ENCODE measurements around the gene ANKHD1. TPM values are rescaled to one million over a fixed set of nuclear protein-coding genes. Genes with fewer than 3 reads are reported as not detected.
"Not testable (repeated sequence)": the region's sequence is repeated elsewhere in the genome, so short reads cannot be mapped to it uniquely, and the experiment has no call there.

Gene ANKHD1
- total RNA-seq, 1 experiment from 2014 or later = 47.9 TPM

DNA sequence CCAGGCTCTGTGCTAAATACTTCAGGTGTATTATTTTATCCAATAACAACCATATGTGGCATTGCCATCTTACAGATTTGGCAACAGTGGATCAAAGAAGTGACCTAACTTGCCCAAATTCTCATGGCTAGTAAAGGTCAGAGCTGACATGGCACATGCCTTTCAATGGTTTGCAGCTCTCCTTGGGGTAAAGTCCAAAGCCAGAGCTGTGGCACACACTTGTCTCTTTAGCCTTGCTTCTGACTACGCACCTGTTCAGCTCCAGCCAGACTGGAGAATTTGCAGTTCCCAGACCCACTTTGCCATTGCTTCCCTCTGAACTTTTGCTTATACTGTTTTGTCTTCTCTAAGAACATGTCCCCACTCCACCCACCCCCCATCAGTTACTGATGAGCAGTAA, 168.9 kb downstream of the ANKHD1 start:
- in situ Hi-C loops (cut with HindIII; ENCODE audit: low sequenced_read_pairs) = no loop called here
- DNase-seq (ENCODE audit: low spot score) = no peak

DNA sequence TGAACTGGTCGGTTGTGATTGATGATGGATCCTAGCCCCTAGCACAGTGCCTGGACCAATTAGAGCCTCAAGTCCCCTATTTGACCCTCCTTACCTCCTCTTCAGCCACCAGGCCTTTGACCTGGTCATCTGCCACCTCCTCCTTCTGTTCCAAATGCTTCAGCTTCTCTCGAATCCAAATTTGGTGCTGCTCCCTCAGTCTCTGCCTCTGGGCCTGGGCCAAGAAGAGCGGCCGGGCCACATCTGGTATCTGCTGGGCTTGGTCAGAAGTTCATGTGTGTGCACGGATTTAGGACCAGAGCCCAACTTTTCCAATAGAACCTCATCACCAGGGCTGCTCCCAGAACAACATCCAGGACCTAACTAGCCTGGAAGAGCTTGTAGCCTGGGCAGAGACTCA, 169.5 kb downstream of the ANKHD1 start:
- DNase-seq (ENCODE audit: low spot score) = no peak
- in situ Hi-C loops (cut with HindIII; ENCODE audit: low sequenced_read_pairs) = no loop called here

DNA sequence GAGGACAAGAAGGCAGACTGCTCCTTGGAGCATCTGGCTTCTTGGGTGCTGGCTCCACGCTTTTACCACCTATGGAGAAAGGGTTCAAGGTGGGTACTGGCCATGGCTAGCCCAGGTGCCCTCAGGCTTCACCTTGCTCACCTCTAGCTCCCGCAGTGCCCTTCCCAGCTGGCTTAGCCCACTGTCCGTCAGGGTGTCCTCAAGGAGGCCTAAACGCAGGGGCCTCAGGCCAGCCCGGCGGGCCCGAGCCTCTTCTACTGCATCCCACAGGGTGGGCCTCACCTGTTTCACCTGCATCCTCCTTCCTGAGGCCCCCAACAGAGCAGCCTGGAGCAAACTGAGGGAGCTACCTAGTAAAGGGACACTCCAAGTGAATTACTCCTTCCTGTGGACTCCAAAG, 172.1 kb downstream of the ANKHD1 start:
- in situ Hi-C loops (cut with HindIII; ENCODE audit: low sequenced_read_pairs) = no loop called here
- no peak for DNase-seq (ENCODE audit: low spot score)

DNA sequence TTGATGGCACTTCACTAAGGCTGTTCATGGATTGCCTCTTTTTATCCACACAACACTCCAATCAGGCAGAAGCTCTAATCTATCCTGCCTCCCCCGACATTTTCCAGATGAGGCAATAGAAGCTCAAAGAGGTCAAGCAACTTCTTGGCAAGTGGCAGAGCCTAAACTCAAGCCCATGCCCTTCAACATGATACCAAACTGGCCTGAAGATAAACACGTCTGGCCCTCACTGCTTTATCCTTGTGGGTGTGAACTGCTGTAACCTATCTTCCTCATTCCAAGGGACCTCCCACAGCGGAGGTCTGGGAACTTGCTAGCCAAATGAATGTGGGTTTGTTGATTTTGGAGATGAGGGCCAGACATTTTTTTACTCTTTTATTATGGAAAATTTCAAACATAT, 172.5 kb downstream of the ANKHD1 start:
- in situ Hi-C loops (cut with HindIII; ENCODE audit: low sequenced_read_pairs) = no loop called here
- DNase-seq (ENCODE audit: low spot score) = no peak

DNA sequence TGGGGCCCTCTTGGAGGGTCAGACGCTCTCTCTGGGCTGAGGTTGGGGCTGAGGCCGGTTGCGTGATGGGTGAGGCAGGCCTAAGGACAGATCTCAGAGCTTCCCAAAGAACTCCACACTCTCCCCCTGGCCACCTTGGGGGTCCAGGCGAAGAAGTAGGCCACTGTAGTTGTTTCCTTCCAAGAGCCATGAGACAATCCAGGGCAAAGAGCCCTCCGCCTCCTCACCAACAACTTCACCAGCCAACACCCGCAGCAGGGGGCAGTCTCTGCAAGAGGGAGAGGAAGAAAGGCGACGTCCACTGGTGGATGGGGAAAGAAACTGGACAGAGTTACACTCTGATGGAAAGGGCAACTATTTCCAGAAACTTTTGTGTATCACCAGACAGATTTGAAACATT, 173.7 kb downstream of the ANKHD1 start:
- no peak for DNase-seq (ENCODE audit: low spot score)
- in situ Hi-C loops (cut with HindIII; ENCODE audit: low sequenced_read_pairs) = no loop called here

DNA sequence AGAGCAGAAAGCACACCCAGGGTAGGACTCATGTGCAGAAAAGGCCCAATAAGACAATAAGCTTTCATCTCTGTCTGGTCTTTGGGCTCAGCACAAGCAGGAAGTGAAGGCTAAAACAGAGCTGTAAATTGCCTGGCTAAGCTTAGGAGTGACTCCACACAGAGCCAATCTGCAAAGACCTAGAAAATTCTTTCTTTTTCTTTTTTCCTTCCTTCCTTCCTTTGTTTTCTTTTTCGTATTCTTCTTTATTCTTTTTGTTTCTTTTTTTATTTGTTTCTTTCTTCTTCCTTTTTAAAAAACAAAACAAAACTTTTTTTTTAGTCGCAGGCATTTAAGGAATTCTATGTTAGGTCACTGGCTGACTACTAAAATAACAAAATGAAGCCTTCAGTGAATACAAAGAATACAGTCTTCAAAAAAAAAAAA, 175.2 kb downstream of the ANKHD1 start:
- in situ Hi-C loops (cut with HindIII; ENCODE audit: low sequenced_read_pairs) = no loop called here
- DNase-seq (ENCODE audit: low spot score) = no peak

DNA sequence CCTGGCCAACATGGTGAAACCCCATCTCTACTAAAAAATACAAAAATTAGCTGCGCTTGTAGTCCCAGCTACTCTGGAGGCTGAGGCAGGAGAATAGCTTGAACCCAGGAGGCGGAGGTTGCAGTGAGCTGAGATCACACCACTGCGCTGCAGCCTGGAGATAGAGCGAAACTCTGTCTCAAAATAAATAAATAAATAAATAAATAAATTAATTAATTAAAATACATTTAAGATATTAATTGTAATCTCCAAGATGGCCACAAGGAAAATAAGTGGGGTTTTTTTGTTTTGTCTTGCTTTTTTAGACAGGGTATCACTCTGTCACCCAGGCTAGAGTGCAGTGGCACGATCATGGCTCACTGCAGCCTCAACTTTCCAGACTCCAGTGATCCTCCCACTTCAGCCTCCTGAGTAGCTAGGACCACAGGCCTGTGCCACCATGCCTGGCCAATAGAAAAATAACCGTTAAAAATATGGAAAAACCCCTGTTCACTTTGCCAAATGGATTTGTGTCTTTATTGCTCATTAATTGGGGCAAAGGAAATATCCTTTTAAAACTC, 177.6 kb downstream of the ANKHD1 start:
- in situ Hi-C loops (cut with HindIII; ENCODE audit: low sequenced_read_pairs) = not testable (repeated sequence)

DNA sequence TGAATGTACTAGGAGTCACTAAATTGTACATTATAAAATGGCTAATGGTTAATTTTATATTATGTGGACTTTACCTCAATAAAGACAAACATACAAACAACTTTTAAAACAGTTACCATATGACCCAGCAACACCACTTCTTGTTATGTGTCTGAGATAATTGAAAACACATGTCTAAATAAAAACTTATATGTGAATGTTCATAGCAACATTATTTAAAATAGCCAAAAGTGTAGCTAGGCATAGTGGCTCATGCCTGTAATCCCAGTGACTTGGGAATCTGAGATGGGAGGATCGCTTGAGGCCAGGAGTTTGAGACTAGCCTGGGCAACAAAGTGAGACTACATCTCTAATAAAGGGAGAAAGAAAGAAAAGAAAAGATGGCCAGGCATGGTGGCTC, 185.9 kb downstream of the ANKHD1 start:
- in situ Hi-C loops (cut with HindIII; ENCODE audit: low sequenced_read_pairs) = no loop called here

More for the DNA sequence above, 177.6 kb downstream of the ANKHD1 start:
- not testable (repeated sequence) for DNase-seq (ENCODE audit: low spot score)

DNA sequence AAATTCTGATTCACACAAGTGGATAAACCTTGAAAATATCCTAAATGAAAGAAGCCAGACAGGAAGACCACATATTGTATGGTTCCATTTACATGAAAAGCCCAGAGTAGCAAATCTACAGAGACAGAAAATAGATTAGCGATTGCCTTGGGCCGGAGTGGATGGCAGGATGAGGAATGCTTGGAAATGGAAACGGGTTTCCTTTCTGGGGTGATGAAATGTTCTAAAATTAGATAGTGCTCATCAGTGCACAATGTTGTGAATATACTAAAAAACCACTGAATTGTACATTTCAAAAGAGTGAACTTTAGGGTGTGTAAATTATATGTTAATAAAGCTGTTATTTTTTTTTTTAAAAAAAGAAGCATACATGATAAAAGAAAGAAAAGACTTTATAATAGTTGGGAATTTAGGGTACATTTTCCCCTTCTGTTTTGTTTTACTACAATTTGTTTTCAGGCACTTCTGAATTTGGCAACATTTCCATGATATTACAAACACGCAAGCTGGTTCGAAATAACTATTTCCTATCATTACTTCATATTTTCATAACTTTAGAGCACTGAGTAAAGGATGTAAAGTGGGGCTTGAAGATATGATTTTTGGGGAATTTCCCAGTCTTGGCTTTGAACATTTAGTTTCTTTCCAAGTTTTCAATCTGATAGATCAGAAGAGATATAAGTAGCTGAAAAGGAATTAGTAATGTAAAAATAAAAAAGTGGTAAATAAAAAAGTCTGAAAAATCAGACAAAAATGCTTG, 186.9 kb downstream of the ANKHD1 start:
- DNase-seq (ENCODE audit: low spot score) = no peak
- in situ Hi-C loops (cut with HindIII; ENCODE audit: low sequenced_read_pairs) = no loop called here

More for the DNA sequence above, 185.9 kb downstream of the ANKHD1 start:
- no peak for DNase-seq (ENCODE audit: low spot score)

Other genes with a start within 250 kb of the ANKHD1 start
- gene CYSTM1, start 226.6 kb upstream of the ANKHD1 start, total RNA-seq (2014; rRNA removed; shearing (Covaris generic)) = 46.1 and 53.8 TPM in 2 replicates
- gene PFDN1, start 98.7 kb upstream of the ANKHD1 start, total RNA-seq (2014; rRNA removed; shearing (Covaris generic)) = 266 and 273 TPM in 2 replicates
- gene HBEGF, start 55.2 kb upstream of the ANKHD1 start, total RNA-seq (2014; rRNA removed; shearing (Covaris generic)) = 28.3 and 40.1 TPM in 2 replicates
- not detected in 2 replicates for gene SLC4A9, start 41.6 kb upstream of the ANKHD1 start, total RNA-seq (2014; rRNA removed; shearing (Covaris generic))
- gene EIF4EBP3, start 145.8 kb downstream of the ANKHD1 start, total RNA-seq (2014; rRNA removed; shearing (Covaris generic)) = 1.3 TPM in 1 of 2 replicates, not detected in the other
- 50.9 and 53.8 TPM in 2 replicates for gene SRA1, start 155.6 kb downstream of the ANKHD1 start, total RNA-seq (2014; rRNA removed; shearing (Covaris generic))
- 11.6 and 27.4 TPM in 2 replicates for gene APBB3, start 162.8 kb downstream of the ANKHD1 start, total RNA-seq (2014; rRNA removed; shearing (Covaris generic))
- 24.4 and 44.6 TPM in 2 replicates for gene SLC35A4, start 163.0 kb downstream of the ANKHD1 start, total RNA-seq (2014; rRNA removed; shearing (Covaris generic))
- not detected in 2 replicates for gene CD14, start 231.3 kb downstream of the ANKHD1 start, total RNA-seq (2014; rRNA removed; shearing (Covaris generic))
- gene TMCO6, start 237.6 kb downstream of the ANKHD1 start, total RNA-seq (2014; rRNA removed; shearing (Covaris generic)) = 11.0 and 35.3 TPM in 2 replicates
- gene NDUFA2, start 245.8 kb downstream of the ANKHD1 start, total RNA-seq (2014; rRNA removed; shearing (Covaris generic)) = 75.7 and 84.8 TPM in 2 replicates
- 20.7 and 34.3 TPM in 2 replicates for gene IK, start 246.0 kb downstream of the ANKHD1 start, total RNA-seq (2014; rRNA removed; shearing (Covaris generic))

All from G401 (cell line).